Measurements from ENCODE around the gene TMEM163.

GRCh38 chr2:134659724-134660123 lies 59.1 kb downstream of the TMEM163 start:
- TF ChIP-seq CTCF (IDR thresholded peaks at IDR 0.05) (no peak), EZH2phosphoT487 (IDR thresholded peaks at IDR 0.05) (no peak), EZH2 (IDR thresholded peaks at IDR 0.05) (no peak)

Data from neural progenitor cell (in vitro differentiated cells).